ENCODE data around the gene SND1. TPM values are rescaled to one million over a fixed set of nuclear protein-coding genes. Genes with fewer than 3 reads are reported as not detected.

Gene SND1
- total RNA-seq, 1 donor from 2014 or later: 88.5 TPM

DNA sequence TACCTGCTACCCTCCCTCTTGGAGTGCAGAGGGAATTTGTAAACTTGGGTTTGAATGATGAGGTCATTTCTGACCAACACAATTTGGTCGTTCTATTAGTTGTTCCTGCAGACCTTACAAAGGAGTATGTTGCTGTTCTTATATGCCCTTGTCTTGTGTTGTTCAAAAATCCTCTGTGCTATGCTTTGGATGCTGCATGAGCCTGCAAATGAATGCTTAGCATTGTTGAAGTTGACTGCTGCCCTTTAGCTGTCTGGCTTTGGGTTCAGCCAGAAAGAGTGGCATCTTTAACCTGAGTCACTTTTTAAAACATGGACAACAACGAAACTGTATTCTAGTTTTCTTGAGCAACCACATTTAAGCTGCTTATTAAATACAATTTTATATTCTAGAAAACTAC is 80.3 kb downstream of the SND1 start:
- no peak for DNase-seq

DNA sequence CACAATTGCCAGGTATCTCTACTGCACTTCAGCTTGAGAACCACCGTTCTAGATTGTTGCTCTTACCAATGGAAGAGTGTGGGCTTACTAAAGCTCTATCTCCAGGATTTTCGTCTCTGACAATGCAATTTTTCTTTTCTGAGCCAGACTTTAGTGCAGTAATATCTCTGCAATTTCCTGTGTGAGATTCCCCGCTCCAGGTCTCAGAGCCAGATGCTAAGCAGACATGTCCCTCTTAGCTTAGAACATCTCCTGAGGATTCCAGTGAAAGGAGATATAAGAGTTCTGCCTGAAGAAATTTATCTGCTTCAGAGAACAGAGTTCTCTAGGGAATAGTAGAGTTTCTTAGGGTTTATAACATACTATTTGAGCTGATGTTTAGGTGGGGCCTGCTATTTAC is 82.0 kb downstream of the SND1 start:
- DNase-seq: no peak

- no peak for DNase-seq
These were observed 84.5 kb downstream of the SND1 start for GRCh38 chr7:127736511-127736910.

GRCh38 chr7:127738859-127739258 is 86.9 kb downstream of the SND1 start:
- DNase-seq: no peak

DNA sequence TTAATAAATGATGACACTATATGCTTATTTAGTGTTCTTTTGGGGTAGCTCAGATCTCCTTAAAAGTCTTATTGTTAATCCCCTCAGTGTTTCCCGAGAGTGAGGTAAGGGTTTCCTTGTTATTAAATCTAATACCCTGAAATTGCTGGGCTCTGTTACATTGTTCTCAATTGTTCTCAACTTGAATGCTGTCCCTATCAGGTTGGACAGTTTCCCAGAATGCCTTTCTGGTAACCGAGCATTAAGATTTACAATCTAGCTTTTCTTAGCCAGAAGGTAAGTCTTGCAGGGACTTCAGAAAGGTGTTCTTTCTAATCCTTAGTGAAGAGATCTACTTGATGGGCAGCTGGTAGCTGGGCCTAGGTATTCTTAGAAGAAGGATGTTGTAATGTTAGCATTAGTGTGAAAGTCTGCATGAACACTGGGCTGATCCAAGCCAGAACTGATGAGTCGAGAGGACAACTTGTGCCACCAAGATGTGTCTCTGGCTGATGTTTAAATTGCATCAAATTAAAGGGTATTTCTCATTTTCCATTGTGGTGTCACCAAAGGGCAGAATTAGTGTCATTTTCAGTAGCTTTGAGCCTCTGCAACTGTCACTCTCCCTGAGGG is 89.9 kb downstream of the SND1 start:
- no peak for DNase-seq

DNA sequence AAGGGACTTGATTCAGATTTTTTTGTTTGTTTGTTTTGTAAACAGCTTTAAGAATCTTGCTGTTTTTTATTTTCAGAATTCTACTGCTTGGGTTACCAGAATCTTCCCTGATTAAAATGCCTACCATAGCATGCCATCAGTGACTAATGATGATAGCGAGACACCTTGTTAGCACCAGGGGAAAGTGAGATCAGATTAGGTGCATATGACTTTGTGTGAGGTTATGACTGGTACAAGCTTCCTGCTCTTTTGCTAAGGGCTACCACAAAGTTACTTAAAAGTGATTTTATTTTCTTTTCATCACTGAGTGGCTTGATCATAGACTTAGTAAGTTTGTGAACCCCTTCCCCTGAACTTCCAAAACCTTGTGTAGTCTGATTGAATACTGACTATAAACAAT is 93.5 kb downstream of the SND1 start:
- DNase-seq: no peak

DNA sequence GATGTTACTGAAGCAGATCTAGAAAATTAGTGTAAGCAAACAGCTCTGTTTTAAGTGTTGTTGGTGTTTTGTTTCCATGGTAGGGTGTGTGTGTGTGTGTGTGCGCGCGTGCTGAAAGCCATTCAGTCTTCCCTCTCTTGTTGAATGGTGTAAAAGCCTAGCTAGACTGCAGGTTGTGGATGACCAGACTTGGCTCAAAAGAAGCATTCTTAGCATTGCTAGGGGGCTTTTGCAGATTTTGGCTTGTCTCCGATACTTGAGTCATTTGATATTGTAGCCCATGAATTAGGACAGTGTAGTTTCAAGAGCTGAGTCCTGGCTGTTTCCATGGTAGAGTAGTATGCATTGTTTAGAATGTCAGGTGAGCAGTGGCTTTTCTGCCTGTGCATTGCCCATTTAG is 99.1 kb downstream of the SND1 start:
- DNase-seq: no peak

- DNase-seq: no peak
These were observed 99.8 kb downstream of the SND1 start for GRCh38 chr7:127751490-127752448.

DNA sequence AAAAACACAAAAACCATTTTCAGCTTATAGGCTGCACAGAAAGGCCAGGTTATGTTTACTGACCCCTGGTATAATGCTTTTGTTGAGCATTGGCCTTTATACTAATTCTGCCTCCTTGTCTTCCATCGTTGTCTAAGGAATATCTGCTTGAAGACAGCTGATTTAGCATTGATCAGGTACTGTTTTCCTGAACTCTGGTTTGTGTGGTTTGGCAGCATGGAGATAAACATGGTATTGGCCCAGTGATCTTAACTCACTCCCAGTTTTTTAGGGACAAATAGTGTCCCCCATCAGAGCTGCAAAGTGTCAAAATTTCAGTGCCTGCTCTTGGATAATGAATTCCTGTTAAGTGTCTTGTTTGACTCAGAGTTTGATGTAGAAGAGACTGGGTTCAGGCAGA is 100.8 kb downstream of the SND1 start:
- no peak for DNase-seq

DNA sequence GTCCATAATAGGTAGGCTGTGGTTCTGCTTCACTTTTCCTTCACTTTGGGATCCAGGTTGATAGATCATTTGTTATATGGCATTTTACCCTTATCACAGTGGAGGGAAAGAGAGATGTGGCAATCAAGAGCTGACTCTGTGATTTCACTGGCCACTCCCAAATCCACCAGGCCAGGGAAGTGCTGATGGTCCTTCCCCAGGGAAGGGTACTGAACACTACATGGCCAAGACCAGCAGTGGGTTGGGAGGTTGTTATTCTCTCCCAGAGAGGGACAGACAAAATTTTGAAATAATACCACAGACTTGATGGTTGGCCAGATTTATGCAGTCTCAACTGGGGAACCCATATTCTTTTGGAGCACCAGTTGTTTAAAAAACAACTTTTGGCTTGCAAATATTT is 102.5 kb downstream of the SND1 start:
- DNase-seq: no peak

DNA sequence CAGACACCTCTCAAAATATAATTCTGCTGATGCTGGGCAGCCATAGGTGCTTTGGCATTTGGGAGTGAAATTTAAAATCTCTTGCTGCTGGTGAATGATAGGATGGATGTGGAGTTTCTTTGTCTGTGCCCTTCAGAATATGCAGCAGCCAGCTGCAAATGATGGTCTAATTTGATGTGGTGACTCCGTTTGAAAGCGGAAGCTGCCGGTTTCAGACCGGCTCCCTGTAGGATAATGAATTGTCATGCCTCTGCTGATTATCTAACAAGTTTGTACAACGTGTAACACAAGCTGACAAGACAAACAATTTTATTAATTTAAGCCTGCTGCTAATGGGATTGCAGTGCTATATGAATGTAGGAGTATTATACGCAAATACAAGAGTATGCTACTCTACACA is 103.5 kb downstream of the SND1 start:
- no peak for DNase-seq

DNA sequence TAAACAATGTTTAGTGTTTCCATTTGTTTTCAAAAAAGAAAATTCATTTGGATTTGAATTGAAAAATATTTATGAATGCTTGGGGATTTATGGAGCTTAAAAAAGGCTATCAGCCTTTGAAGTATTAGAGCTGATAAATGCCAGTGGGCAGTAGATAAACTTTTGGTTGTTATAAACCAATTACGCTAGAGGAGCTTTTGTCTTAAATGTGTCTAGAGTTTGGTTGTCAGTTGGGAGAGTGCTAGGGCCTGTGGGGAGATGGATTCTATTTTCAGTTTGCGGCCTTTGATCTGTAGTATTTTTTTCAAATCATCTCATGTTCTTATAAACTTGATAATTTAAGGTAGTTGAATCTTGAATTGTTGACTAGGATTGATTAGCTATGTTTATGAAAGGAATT is 104.0 kb downstream of the SND1 start:
- DNase-seq: no peak

- DNase-seq: no peak
These were observed 106.1 kb downstream of the SND1 start for GRCh38 chr7:127758105-127758504.

- DNase-seq: no peak
These were observed 106.9 kb downstream of the SND1 start for GRCh38 chr7:127758845-127759244.

DNA sequence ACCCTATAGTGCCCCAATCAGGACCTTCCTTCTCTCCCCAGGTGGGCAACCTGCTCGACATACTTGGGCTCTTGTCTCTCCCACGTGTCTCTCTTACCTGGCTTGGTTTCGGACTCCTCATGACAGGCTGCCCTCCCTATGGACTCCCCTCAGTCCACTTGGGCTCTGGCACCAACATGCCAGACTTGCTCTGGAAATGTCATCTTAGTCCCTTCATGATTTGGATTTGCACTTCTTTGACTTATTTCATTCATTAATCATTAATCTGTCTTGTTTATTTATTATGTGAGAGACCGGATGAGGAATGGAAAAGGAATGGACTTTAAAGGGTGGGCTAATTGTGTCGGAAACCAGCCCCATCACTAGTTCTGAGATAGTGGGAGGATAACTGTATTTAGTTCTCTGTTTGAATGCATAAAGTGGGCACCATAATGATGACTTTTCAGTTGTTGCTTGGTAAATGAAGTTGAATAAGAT is 108.0 kb downstream of the SND1 start:
- no peak for DNase-seq

- no peak for DNase-seq
These were observed 108.5 kb downstream of the SND1 start for GRCh38 chr7:127760436-127761031.

- DNase-seq: no peak
These were observed 109.2 kb downstream of the SND1 start for GRCh38 chr7:127761196-127761595.

DNA sequence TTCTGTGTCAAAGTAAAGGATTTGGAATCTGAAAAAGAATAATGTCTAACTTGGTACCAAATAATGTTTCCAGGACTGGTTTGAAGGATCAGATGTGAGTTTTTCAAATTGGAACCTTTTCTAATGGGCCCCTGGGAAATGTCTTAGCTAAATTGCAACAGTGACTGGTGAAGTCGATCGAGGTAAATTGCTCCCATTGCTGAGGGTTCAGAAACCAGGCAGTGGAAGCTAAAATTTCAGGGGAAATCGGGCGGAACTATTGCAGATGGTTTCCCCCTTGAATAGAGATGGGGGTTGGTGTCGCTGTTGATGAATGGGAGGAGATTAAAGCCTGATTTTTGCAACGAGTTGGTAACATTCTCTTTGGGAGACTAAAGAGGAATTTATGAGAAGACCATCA is 112.7 kb downstream of the SND1 start:
- DNase-seq: no peak

DNA sequence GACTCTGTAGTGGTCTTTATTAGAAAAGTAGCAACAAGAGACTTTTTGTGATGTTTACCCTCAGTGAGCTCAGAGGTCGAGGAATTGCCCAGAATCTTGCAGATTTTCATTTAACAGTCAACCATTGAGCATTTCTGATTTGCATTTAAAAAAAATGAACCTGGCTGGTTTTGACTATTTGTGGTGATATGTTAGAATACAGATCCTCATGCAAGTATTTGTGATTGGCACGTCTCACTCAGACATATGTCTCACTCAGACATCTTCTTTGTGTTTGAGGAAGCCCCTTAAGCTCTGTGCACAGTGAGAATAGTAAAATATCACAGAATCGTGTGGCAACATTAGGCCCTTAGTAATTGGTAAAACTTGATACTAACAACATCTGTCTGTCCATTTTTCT is 113.2 kb downstream of the SND1 start:
- DNase-seq: no peak

GRCh38 chr7:127766831-127767459 is 115.0 kb downstream of the SND1 start:
- no peak for DNase-seq

DNA sequence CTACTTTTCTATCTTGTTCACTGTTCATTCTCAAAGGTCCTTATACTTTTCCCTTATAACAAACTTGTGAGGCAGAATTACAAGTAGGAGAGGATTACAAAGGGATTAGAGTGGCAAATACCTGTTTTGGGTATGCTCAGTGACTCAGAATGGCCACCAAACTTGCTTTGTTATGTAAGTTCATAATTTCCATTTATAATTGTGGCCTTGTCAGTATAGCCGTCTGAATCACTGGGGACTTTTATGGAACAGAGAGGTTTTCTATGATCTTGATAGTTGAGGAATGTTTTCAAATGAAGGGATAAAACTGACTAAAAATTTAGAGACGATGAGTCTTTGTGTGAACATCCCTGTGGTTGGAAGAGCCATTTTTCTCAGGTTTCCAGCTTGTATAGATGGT is 116.2 kb downstream of the SND1 start:
- DNase-seq: no peak

DNA sequence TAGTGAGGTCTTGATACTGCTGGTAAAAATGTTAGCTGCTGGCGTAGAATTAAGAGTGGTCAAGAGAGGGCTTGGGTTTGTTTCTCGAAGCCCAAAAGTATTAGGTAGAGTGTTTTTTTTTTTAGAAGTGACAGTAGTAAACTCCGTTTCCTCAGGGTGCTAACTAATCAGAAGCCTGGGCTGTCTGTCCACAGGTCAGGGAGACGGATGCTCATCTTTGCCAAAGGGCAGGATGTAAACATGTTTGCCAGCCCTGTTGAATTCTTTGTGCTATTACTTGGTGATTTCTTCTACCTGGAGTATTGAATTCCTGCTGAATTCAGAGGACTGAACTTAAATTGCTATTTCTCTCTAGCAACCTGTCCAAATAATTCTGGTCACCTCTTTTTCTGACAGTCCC is 117.1 kb downstream of the SND1 start:
- DNase-seq: no peak
